ENCODE data around the gene KCNAB1.
A peak's percentile ranks its signal among the peaks of the same experiment; 100 is the strongest.

Gene KCNAB1

DNA sequence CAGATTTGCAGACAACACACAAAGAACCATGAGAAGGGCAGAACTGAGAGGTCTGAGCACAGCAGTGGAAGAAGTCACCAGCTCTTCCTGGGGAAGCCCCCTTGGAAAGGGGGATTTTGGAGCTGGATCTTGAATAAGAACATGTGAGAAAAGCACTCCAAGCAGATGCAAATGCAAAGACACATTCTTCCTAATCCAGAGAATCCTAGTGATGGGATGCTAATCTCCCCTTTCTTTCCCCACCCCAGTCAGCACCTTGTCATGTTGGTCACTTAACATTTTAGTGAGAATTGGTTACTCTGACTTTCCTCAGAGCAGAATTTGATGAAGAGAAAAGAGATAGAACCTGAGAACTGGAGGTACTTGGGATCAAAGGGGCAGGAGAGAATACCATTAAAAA is 286.0 kb downstream of the KCNAB1 start:
- Histone ChIP-seq H3K27me3 (ENCODE audit: control insufficient read depth, insufficient read depth, low read length) (no peaks in the 10 kb centered on the region), H3K9ac (ENCODE audit: low read depth, low read length) (no peak overlapping the region), H3K36me3 (ENCODE audit: control insufficient read depth, insufficient read depth, low read length) (no peaks in the 10 kb centered on the region), H3K4me1 (ENCODE audit: control insufficient read depth, insufficient read depth, low read length) (peaks cover 5% of the 10 kb centered on the region), H3K4me3 (ENCODE audit: low read depth, low read length) (no peak overlapping the region), H3K9me3 (ENCODE audit: control insufficient read depth, insufficient read depth, low read length) (no peaks in the 10 kb centered on the region), H3K27ac (ENCODE audit: low read depth, low read length) (peak overlapping the region; percentile 59)

DNA sequence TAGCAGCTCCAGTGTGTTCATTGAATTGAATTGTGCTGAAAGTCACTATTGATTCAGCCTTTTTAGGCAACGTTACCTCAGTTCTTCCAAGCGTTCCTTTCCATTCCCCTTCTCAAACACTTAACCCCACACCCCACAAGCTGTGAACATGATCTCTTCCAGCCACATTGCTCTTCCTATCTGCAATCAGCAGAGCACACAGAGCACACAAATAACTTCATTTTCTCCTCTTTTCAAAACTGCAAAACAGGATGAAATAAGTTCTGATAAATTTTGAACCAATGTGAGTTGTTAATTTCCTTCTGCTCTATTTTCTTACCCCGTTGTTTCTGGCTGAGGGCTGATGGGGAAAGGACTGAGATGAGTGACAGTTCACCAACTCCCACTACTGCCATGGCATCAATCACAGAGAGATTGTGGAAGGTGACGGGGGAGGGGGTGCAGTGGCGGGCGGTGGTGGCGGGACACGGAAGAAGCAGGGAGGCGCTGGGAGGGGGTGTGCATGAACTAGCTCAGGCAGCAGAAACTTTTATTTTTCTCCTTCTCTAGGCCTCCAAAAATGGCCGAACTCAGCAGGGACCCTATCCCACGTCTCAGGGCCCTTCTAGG is 287.3 kb downstream of the KCNAB1 start:
- Histone ChIP-seq H3K9me3 (ENCODE audit: control insufficient read depth, insufficient read depth, low read length) (no peaks in the 10 kb centered on the region), H3K4me1 (ENCODE audit: control insufficient read depth, insufficient read depth, low read length) (peaks cover 5% of the 10 kb centered on the region), H3K27me3 (ENCODE audit: control insufficient read depth, insufficient read depth, low read length) (no peaks in the 10 kb centered on the region), H3K27ac (ENCODE audit: low read depth, low read length) (no peak overlapping the region), H3K9ac (ENCODE audit: low read depth, low read length) (no peak overlapping the region), H3K4me3 (ENCODE audit: low read depth, low read length) (no peak overlapping the region), H3K36me3 (ENCODE audit: control insufficient read depth, insufficient read depth, low read length) (no peaks in the 10 kb centered on the region)

DNA sequence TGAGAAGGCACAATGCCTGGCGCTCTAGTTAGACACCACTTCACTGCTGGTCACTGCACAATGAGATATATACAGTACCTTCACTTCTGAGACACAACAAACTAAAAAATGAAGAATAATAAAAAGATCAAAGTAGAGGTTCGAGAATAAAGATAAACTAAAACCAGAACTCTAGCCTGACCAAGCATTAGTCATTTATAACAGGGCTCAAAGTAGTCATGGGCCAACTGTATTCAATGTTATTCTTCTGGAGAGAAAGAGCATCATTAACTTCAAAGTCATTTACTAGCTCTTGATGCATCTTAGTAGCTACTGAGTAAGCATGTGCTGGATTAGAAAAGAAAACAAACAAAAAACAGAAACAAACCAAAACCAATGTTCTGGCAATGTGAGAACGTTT is 289.3 kb downstream of the KCNAB1 start:
- no peak overlapping the region for H3K4me3 ChIP-seq (ENCODE audit: low read depth, low read length)
- H3K4me1 ChIP-seq (ENCODE audit: control insufficient read depth, insufficient read depth, low read length), result peaks cover 5% of the 10 kb centered on the region
- H3K9me3 ChIP-seq (ENCODE audit: control insufficient read depth, insufficient read depth, low read length), result no peaks in the 10 kb centered on the region
- no peak overlapping the region for H3K27ac ChIP-seq (ENCODE audit: low read depth, low read length)
- no peak overlapping the region for H3K9ac ChIP-seq (ENCODE audit: low read depth, low read length)
- no peaks in the 10 kb centered on the region for H3K36me3 ChIP-seq (ENCODE audit: control insufficient read depth, insufficient read depth, low read length)
- H3K27me3 ChIP-seq (ENCODE audit: control insufficient read depth, insufficient read depth, low read length), result no peaks in the 10 kb centered on the region

DNA sequence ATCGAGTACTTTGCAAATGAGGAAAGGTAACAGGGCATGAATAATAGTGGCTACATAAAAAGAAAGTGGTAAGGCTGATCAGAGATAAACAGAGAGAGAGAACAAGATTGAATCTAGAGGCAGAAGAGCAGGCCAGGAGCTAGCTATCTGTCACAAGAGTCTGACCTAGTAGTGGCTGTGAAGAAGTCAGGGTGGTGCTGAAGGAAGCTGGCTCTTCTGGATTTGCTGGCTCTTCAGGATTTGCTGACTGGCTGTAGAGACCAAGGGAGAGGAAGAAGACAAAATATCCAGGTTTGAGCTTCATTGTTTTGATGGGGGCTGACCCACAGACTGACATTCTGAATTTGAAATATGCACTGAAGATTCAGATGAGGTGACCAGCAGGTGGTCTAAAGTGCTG is 292.2 kb downstream of the KCNAB1 start:
- Histone ChIP-seq H3K27me3 (ENCODE audit: control insufficient read depth, insufficient read depth, low read length) (no peaks in the 10 kb centered on the region), H3K9me3 (ENCODE audit: control insufficient read depth, insufficient read depth, low read length) (no peaks in the 10 kb centered on the region), H3K27ac (ENCODE audit: low read depth, low read length) (no peak overlapping the region), H3K36me3 (ENCODE audit: control insufficient read depth, insufficient read depth, low read length) (no peaks in the 10 kb centered on the region), H3K4me3 (ENCODE audit: low read depth, low read length) (no peak overlapping the region), H3K9ac (ENCODE audit: low read depth, low read length) (no peak overlapping the region), H3K4me1 (ENCODE audit: control insufficient read depth, insufficient read depth, low read length) (0 out of 2 replicates have a peak, but pooled peaks cover 5% of the 10 kb centered on the region)

DNA sequence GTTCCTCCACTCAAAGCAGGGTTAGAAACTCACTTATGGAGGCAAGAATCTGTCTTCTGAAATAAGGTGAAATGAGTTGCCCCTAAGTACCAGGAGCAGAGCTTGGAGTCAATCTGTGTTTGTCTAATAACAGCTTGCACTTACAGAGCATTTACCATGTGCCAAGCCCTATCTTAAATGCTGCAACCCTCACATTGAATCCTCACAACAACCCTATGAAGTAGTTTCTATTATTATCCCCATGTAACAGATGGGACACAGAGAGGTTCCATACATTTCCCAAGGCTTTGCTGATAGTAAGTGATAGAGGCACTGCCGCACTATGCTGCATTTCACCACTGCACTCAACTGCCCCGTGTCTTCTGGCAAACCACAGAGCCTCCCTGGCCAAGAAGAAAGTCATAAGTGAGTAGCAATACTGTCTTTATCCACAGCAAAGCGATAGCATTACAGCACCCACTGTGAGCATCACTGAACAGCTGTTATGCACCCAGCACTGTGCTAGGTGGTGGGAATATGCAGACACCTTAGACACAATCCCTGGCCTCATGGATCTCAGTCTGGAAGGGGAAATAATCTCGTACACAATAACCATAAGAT is 293.0 kb downstream of the KCNAB1 start:
- no peaks in the 10 kb centered on the region for H3K36me3 ChIP-seq (ENCODE audit: control insufficient read depth, insufficient read depth, low read length)
- H3K4me1 ChIP-seq (ENCODE audit: control insufficient read depth, insufficient read depth, low read length), result 0 out of 2 replicates have a peak, but pooled peaks cover 5% of the 10 kb centered on the region
- H3K9me3 ChIP-seq (ENCODE audit: control insufficient read depth, insufficient read depth, low read length), result no peaks in the 10 kb centered on the region
- no peak overlapping the region for H3K4me3 ChIP-seq (ENCODE audit: low read depth, low read length)
- no peak overlapping the region for H3K27ac ChIP-seq (ENCODE audit: low read depth, low read length)
- no peaks in the 10 kb centered on the region for H3K27me3 ChIP-seq (ENCODE audit: control insufficient read depth, insufficient read depth, low read length)
- H3K9ac ChIP-seq (ENCODE audit: low read depth, low read length), result no peak overlapping the region

DNA sequence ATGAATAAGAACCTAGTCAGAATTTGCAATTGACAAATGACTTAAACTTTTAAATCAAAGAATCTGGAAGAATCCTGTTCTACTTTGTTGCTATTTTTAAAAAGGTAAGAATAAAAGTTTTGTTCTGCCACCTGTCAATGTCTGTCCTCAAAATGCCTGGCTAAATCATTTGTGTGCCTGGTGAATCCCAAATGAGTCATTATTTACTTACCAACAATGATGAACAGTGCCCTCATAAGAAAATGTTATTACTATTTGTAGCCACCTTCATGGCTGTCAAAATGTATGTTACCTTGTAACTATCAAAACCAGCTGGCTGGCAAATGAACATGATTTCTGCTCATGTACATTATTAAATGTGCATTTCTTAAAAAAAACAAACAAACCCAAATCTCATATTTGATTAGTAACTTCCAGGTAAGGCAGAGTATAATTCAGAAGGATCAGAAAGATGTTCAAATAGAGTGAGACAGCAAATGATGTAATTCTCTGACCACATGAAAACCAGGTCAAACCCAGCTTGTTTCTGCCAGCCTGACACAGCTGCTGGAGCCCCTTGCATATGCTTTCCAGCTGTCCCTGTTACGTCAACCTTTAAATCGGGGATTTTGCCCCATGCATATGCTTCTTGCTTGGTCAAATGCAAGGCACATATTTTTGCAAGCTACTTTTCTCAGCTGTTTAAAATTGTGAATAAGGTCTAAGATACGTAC is 296.6 kb downstream of the KCNAB1 start:
- Histone ChIP-seq H3K27ac (ENCODE audit: low read depth, low read length) (no peak overlapping the region), H3K36me3 (ENCODE audit: control insufficient read depth, insufficient read depth, low read length) (no peaks in the 10 kb centered on the region), H3K4me3 (ENCODE audit: low read depth, low read length) (no peak overlapping the region), H3K4me1 (ENCODE audit: control insufficient read depth, insufficient read depth, low read length) (0 out of 2 replicates have a peak, but pooled peaks cover 5% of the 10 kb centered on the region), H3K9ac (ENCODE audit: low read depth, low read length) (no peak overlapping the region), H3K27me3 (ENCODE audit: control insufficient read depth, insufficient read depth, low read length) (no peaks in the 10 kb centered on the region), H3K9me3 (ENCODE audit: control insufficient read depth, insufficient read depth, low read length) (no peaks in the 10 kb centered on the region)

DNA sequence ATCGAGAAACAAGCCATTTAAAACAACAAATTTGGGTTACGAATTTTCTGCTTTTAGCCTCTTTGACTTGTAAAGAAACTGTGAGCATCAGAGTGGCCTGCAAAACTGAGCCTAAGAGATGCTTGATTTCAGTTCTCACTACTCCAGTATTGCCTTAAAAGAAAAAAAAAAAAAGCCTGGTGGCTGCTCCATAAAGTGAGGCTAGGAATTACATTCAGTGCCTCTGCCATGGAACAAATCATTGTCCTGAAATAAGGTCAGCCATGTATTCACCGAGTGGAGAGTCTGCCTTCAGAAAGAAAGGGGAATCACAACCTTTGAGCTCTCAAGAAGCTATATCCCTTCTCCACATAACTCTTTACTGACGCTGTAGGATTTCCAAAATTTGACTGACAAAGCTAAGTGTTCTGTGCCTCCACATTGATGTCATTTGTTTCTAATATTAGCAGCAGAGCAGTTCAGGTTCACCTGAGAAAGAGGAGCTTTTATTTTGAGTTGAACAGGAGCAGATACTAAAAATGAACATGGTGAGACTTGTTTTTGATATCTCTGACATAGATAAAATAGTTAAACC is 297.3 kb downstream of the KCNAB1 start:
- no peaks in the 10 kb centered on the region for H3K36me3 ChIP-seq (ENCODE audit: control insufficient read depth, insufficient read depth, low read length)
- no peaks in the 10 kb centered on the region for H3K9me3 ChIP-seq (ENCODE audit: control insufficient read depth, insufficient read depth, low read length)
- H3K9ac ChIP-seq (ENCODE audit: low read depth, low read length), result no peak overlapping the region
- no peak overlapping the region for H3K4me3 ChIP-seq (ENCODE audit: low read depth, low read length)
- H3K27ac ChIP-seq (ENCODE audit: low read depth, low read length), result no peak overlapping the region
- 0 out of 2 replicates have a peak, but pooled peaks cover 5% of the 10 kb centered on the region for H3K4me1 ChIP-seq (ENCODE audit: control insufficient read depth, insufficient read depth, low read length)
- H3K27me3 ChIP-seq (ENCODE audit: control insufficient read depth, insufficient read depth, low read length), result no peaks in the 10 kb centered on the region

DNA sequence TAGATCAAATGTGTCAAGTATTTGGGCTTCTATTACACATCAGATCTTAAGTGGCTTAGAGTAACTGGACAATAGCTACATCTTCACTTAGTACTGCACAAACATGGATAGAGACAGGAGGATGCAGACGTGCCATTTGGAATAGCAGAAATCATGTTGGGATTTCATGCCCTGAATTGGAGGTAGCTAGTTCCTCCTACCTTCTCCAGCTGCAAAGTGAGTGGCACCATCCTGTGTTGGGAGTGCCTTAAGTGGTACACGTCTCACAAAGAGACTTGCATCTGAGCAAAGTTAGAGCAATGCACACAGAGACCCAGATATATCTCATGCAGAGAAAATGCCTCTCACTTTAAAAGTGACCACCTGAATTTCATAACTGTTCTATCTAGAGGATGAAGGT is 298.1 kb downstream of the KCNAB1 start:
- Histone ChIP-seq H3K9me3 (ENCODE audit: control insufficient read depth, insufficient read depth, low read length) (no peaks in the 10 kb centered on the region), H3K4me3 (ENCODE audit: low read depth, low read length) (no peak overlapping the region)

DNA sequence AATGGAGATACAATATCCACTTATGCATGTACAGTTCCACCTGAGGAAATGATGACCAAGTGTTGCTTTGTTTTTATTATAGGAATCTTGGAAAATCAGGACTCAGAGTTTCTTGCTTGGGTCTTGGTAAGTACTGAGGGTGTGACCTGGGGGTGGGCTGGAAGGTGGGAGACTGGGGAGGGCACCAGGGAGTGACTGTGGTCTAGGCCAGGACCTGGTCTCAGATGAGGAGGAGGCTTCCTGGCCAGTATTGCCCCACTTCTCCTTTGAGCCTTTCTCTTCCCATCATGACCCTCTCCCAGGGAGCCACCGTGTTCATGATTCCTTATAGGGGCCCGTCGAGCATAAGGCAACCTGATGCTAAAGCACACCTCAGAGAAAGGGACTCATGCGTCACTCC is 301.2 kb downstream of the KCNAB1 start:
- Histone ChIP-seq H3K4me3 (ENCODE audit: low read depth, low read length) (no peak overlapping the region), H3K9ac (ENCODE audit: low read depth, low read length) (no peak overlapping the region), H3K36me3 (ENCODE audit: control insufficient read depth, insufficient read depth, low read length) (no peaks in the 10 kb centered on the region), H3K9me3 (ENCODE audit: control insufficient read depth, insufficient read depth, low read length) (no peaks in the 10 kb centered on the region), H3K27me3 (ENCODE audit: control insufficient read depth, insufficient read depth, low read length) (no peaks in the 10 kb centered on the region), H3K4me1 (ENCODE audit: control insufficient read depth, insufficient read depth, low read length) (0 out of 2 replicates have a peak, but pooled peaks cover 5% of the 10 kb centered on the region), H3K27ac (ENCODE audit: low read depth, low read length) (no peak overlapping the region)

More for the DNA sequence above, 298.1 kb downstream of the KCNAB1 start:
- Histone ChIP-seq H3K9ac (ENCODE audit: low read depth, low read length) (no peak overlapping the region), H3K4me1 (ENCODE audit: control insufficient read depth, insufficient read depth, low read length) (0 out of 2 replicates have a peak, but pooled peaks cover 5% of the 10 kb centered on the region), H3K27me3 (ENCODE audit: control insufficient read depth, insufficient read depth, low read length) (no peaks in the 10 kb centered on the region), H3K36me3 (ENCODE audit: control insufficient read depth, insufficient read depth, low read length) (no peaks in the 10 kb centered on the region), H3K27ac (ENCODE audit: low read depth, low read length) (no peak overlapping the region)

DNA sequence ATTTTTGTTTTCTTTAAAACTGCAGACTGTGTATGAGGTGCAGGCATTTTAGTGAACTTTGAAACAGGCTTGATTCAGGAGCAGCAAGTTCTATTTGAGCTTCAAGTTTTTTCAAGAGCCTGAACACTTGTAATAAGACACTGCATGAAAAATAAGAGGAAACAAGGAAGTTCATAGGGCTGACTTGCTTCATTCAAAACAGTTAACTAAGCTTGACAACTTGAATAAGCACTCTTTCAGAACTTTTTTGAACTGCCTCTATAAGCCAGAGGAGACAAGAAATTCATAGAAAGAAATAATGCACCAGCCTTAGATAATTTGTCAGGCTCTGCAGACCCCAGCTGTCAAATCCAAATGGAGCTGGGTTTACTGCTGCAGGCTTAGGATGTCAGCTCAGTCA is 304.4 kb downstream of the KCNAB1 start:
- Histone ChIP-seq H3K4me1 (ENCODE audit: control insufficient read depth, insufficient read depth, low read length) (no peaks in the 10 kb centered on the region), H3K36me3 (ENCODE audit: control insufficient read depth, insufficient read depth, low read length) (no peaks in the 10 kb centered on the region), H3K27ac (ENCODE audit: low read depth, low read length) (no peak overlapping the region), H3K4me3 (ENCODE audit: low read depth, low read length) (no peak overlapping the region), H3K9ac (ENCODE audit: low read depth, low read length) (no peak overlapping the region), H3K27me3 (ENCODE audit: control insufficient read depth, insufficient read depth, low read length) (no peaks in the 10 kb centered on the region), H3K9me3 (ENCODE audit: control insufficient read depth, insufficient read depth, low read length) (no peaks in the 10 kb centered on the region)

DNA sequence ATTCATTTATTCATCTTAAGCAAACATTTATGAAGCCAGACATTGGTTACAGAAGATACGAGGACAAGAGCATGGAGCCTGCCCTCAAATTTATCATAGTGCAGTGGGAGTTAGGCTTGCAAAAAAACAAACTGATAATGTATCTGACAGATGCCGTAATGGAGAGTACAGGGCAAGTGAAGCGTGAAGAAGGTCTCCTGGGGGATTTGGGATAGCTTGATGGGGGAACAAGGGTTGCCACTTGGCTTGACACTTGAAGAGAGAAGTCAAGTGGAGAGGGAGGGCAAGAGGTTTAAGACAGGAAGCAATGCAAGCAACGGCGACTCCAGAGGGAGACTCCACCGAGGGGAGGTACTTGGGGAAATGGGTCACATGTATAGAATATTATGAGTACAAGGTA is 305.3 kb downstream of the KCNAB1 start:
- Histone ChIP-seq H3K27ac (ENCODE audit: low read depth, low read length) (no peak overlapping the region), H3K36me3 (ENCODE audit: control insufficient read depth, insufficient read depth, low read length) (no peaks in the 10 kb centered on the region), H3K27me3 (ENCODE audit: control insufficient read depth, insufficient read depth, low read length) (no peaks in the 10 kb centered on the region), H3K4me3 (ENCODE audit: low read depth, low read length) (no peak overlapping the region), H3K9me3 (ENCODE audit: control insufficient read depth, insufficient read depth, low read length) (no peaks in the 10 kb centered on the region), H3K9ac (ENCODE audit: low read depth, low read length) (no peak overlapping the region), H3K4me1 (ENCODE audit: control insufficient read depth, insufficient read depth, low read length) (no peaks in the 10 kb centered on the region)
